Measurements from ENCODE around the gene ZNF592.

DNA sequence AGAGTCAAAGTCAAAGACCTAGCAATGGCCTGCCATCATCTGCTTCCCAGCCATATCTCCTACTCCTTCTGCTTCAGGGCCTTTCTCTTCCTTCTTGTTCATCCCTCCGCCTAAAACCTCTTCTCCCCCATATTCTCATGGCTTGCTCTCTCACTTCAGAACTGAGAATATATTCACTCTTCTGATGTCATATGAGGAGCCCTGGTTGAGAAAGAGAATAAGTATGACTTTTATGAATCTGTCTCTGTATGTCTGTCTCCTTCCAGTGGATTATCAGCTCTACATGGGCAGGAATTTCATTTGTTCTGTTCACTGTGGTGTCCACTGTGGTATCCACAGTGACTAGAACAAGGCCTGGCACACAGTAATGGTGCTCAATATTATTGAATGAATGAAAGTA, 11.8 kb downstream of the ZNF592 start:
- TF ChIP-seq, protein P1, sequence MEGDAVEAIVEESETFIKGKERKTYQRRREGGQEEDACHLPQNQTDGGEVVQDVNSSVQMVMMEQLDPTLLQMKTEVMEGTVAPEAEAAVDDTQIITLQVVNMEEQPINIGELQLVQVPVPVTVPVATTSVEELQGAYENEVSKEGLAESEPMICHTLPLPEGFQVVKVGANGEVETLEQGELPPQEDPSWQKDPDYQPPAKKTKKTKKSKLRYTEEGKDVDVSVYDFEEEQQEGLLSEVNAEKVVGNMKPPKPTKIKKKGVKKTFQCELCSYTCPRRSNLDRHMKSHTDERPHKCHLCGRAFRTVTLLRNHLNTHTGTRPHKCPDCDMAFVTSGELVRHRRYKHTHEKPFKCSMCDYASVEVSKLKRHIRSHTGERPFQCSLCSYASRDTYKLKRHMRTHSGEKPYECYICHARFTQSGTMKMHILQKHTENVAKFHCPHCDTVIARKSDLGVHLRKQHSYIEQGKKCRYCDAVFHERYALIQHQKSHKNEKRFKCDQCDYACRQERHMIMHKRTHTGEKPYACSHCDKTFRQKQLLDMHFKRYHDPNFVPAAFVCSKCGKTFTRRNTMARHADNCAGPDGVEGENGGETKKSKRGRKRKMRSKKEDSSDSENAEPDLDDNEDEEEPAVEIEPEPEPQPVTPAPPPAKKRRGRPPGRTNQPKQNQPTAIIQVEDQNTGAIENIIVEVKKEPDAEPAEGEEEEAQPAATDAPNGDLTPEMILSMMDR (IDR thresholded peaks at IDR 0.05; ENCODE audit: poor library complexity), result no peak
- TF ChIP-seq EZH2phosphoT487 (IDR thresholded peaks at IDR 0.05; ENCODE audit: low read depth, severe bottlenecking, unreplicated experiment), result no peak

All from hepatocyte (in vitro differentiated cells).